Measurements from ENCODE around the gene BRINP2.

DNA sequence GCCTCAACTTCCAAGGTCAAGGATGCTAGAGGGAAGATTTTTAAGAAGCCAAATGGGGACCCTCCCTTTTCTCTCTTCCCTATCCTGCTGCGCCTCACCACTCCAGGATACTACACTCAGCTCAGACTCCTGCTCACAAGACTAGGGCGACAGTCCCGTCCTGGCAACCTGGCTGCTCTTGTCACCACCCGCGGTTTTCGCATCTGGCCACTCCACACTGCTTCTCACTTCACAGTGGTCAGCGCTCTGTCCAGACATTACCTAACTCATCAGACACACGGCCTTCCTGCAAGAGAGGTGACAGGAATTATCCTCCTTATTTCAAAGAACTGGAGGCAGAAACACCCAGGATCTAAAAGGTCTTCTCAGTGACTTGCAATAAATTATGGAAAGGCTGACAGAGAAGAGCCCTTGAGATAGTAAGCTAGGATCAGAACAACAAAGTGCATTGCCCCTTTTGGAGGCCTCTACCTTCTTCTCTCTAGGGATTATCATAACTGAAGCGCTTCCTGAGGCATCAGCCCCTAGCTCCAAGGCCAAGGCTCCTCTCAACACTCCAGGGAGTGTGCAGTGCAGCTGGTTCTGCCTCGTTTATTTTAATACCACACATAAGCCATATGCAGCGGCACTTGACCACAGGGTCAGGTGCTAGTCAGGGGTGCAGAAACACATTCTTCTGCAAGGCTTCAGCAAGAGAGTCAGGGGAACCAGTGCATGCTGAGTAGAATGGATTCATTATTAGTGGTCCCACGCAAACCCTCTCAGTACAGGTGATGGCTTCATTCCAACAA, 48.1 kb upstream of the BRINP2 start:
- TF ChIP-seq CEBPB (IDR thresholded peaks at IDR 0.05) (no peak), TAF1 (IDR thresholded peaks at IDR 0.05; ENCODE audit: low read depth) (no peak), RAD21 (IDR thresholded peaks at IDR 0.05; ENCODE audit: low read depth) (no peak), EGR1 (IDR thresholded peaks at IDR 0.05) (no peak), TEAD4 (IDR thresholded peaks at IDR 0.05) (no peak), NFIC (IDR thresholded peaks at IDR 0.05) (no peak)
- TF ChIP-seq, protein P1, sequence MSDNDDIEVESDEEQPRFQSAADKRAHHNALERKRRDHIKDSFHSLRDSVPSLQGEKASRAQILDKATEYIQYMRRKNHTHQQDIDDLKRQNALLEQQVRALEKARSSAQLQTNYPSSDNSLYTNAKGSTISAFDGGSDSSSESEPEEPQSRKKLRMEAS (IDR thresholded peaks at IDR 0.05): no peak
